Lung (tissue), 12 donors: Measurements from ENCODE around the gene ELOVL5. TPM values are rescaled to one million over a fixed set of nuclear protein-coding genes. Genes with fewer than 3 reads are reported as not detected.

ENCODE experiments used
- ATAC-seq: fragments of 200-7000 bp; cut with Tn5 transposase; one replicate; pipeline ENCODE4 v1.9.1; 2020; ENCODE audit warnings: moderate number of reproducible peaks; ENCODE audit not compliant: insufficient read depth, low FRiP score
- DNase-seq, 3 donors: peaks; one replicate each; pipeline ENCODE4 v3.0.0-alpha.2; 2013 to 2017
- H3K27ac ChIP-seq, 2 donors: one replicate each; pipeline ENCODE4 v1.5.1; 2013; ENCODE audit warnings: mild to moderate bottlenecking in 2 of 2, moderate library complexity in 2 of 2, control low read depth in 1 of 2, inconsistent platforms in 1 of 2, low read depth in 1 of 2, low read length in 1 of 2
- H3K27me3 ChIP-seq, 3 donors: one replicate each; pipeline ENCODE4 v1.5.1; 2013; ENCODE audit warnings: low read length in 2 of 3; ENCODE audit not compliant: control insufficient read depth in 3 of 3, insufficient read depth in 3 of 3
- H3K36me3 ChIP-seq, 4 donors: one replicate each; pipeline ENCODE4 v1.5.1; 2013; ENCODE audit warnings: low read length in 4 of 4, mild to moderate bottlenecking in 1 of 4, moderate library complexity in 1 of 4; ENCODE audit not compliant: control insufficient read depth in 4 of 4, insufficient read depth in 4 of 4
- H3K4me1 ChIP-seq, 5 donors: one replicate each; pipeline ENCODE4 v1.5.1; 2013; ENCODE audit warnings: low read length in 5 of 5, mild to moderate bottlenecking in 2 of 5, moderate library complexity in 1 of 5; ENCODE audit not compliant: control insufficient read depth in 5 of 5, insufficient read depth in 5 of 5
- H3K4me3 ChIP-seq: one replicate; pipeline ENCODE4 v1.5.1; 2013; ENCODE audit warnings: mild to moderate bottlenecking, control low read depth, moderate library complexity
- H3K9ac ChIP-seq, 2 donors: one replicate each; pipeline ENCODE4 v1.5.1; 2013; ENCODE audit warnings: low read length in 2 of 2, control low read depth in 1 of 2; ENCODE audit not compliant: insufficient read depth in 1 of 2
- H3K9me3 ChIP-seq, 4 donors: one replicate each; pipeline ENCODE4 v1.5.1; 2013; ENCODE audit warnings: low read length in 3 of 4, mild to moderate bottlenecking in 1 of 4, moderate library complexity in 1 of 4; ENCODE audit not compliant: control insufficient read depth in 4 of 4, insufficient read depth in 3 of 4
- WGBS, 2 donors: extraction: QIAGEN DNeasy Blood & Tissue Kit; methylation state at CpG; one replicate each; pipeline ENCODE4 v1.1.7; 2013; 5-methylcytosine and 5-hydroxymethylcytosine counted together
- polyA plus RNA-seq, 2 donors: library from polyadenylated mRNA; stranded (reverse); fragments of 200-250 nt; gene quantifications; one replicate each; pipeline ENCODE4 v1.2.1, GENCODE V29; 2013
- total RNA-seq, 2 donors: library from RNA; depleted of rRNA in 1 of 2; stranded (reverse); fragments of >200 nt in 1 of 2; gene quantifications; one replicate each; pipeline ENCODE4 v1.2.1, GENCODE V29; 2014 to 2021
- TF ChIP-seq, protein P1 (sequence below): IDR thresholded peaks from 2 replicates; pipeline ENCODE4 v1.5.1; 2012; ENCODE audit warnings: mild to moderate bottlenecking; ENCODE audit errors: control extremely low read depth, extremely low read depth
- donor health status: control.
- donor health status: control.
- donor health status: Bipolar disorder and iron deficiency.
- donor health status: healthy.
- donor health status: DM: yes; HTN: yes; CAD: no.

ELOVL5 gene
- total and polyA plus RNA-seq, 4 donors: 37.7 to 95.6 (median 89.9) TPM

DNA sequence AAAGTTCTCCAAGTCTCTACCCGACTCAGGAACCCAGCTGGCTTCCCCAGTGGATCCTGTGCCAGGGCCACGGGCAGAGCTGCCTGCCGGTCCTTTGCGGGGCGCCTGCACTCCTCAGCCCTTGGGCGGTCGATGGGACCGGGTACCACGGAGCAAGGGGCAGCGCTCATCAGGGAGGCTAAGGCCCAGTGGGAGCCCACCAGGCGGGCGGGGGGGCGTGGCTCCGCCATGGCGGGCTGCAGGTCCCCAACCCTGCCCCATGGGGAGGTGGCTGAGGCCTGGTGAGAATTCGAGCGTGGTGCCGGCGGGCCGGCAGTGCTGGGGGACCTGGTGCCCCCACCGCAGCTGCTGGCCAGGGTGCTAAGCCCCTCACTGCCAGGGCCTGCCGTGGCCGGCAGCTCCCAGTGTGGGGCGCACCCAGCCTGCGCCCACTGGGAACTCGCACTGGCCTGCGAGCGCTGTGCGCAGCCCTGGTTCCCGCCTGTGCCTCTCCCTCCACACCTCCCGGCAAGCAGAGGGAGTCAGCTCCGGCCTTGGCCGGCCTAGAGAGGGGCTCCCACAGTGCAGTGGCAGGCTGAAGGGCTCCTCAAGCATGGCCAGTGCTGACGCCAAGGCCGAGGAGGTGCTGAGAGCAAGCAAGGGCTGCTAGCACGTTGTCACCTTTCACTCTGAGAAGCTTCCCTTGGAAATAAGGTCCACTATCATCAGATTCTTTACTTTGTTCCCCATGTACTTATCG is 14.8 kb upstream of the ELOVL5 start:
- Histone ChIP-seq H3K4me3 (no peak overlapping the region), H3K27me3 (no peaks in the 10 kb centered on the region), H3K9me3 (no peaks in the 10 kb centered on the region), H3K27ac (no peak overlapping the region), H3K4me1 (peaks cover 0 to 8% (median under 1%) of the 10 kb centered on the region in 5 donors), H3K9ac (no peak overlapping the region), H3K36me3 (no peaks in the 10 kb centered on the region)
- DNase-seq (no peak), ATAC-seq (no peak)
- TF ChIP-seq, protein P1, sequence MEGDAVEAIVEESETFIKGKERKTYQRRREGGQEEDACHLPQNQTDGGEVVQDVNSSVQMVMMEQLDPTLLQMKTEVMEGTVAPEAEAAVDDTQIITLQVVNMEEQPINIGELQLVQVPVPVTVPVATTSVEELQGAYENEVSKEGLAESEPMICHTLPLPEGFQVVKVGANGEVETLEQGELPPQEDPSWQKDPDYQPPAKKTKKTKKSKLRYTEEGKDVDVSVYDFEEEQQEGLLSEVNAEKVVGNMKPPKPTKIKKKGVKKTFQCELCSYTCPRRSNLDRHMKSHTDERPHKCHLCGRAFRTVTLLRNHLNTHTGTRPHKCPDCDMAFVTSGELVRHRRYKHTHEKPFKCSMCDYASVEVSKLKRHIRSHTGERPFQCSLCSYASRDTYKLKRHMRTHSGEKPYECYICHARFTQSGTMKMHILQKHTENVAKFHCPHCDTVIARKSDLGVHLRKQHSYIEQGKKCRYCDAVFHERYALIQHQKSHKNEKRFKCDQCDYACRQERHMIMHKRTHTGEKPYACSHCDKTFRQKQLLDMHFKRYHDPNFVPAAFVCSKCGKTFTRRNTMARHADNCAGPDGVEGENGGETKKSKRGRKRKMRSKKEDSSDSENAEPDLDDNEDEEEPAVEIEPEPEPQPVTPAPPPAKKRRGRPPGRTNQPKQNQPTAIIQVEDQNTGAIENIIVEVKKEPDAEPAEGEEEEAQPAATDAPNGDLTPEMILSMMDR: no peak
- WGBS, 2 donors: 93 to 97% methylated on average over 30 to 37 of the region's 37 CpGs

DNA sequence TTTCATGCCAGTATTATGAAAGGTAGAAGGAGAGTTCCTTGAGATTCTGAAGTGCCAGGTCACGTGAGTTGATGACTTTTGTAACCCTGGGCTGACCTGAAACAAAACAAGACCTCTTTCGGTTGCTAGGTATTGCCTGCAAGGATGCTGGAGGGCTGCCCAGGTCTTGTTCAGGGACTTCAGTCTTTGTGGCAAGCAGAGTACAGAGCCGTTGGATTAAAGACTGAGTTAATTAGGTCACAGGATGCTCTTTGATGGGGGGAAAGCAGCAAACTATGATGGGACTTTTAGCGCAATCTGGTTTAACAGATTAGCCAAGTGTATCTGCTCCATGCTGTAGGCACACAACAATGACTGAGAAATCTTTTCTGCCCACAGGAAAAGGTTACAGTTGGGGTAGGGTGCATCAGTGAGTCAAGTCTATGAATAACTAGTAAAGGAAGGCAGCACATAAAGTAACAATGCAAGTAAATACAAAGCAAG is 12.8 kb upstream of the ELOVL5 start:
- Histone ChIP-seq H3K9me3 (no peaks in the 10 kb centered on the region), H3K27ac (no peak overlapping the region), H3K4me3 (no peak overlapping the region), H3K4me1 (peaks cover 0 to 13% (median 4%) of the 10 kb centered on the region in 5 donors), H3K9ac (no peak overlapping the region), H3K36me3 (no peaks in the 10 kb centered on the region), H3K27me3 (no peaks in the 10 kb centered on the region)
- TF ChIP-seq, protein P1: no peak
- DNase-seq: peak; percentile 64 to 87 (median 79)
- no peak for ATAC-seq
- whole genome bisulfite sequencing, 2 donors: 43 to 54% methylated on average over 4 of the region's 4 CpGs

DNA sequence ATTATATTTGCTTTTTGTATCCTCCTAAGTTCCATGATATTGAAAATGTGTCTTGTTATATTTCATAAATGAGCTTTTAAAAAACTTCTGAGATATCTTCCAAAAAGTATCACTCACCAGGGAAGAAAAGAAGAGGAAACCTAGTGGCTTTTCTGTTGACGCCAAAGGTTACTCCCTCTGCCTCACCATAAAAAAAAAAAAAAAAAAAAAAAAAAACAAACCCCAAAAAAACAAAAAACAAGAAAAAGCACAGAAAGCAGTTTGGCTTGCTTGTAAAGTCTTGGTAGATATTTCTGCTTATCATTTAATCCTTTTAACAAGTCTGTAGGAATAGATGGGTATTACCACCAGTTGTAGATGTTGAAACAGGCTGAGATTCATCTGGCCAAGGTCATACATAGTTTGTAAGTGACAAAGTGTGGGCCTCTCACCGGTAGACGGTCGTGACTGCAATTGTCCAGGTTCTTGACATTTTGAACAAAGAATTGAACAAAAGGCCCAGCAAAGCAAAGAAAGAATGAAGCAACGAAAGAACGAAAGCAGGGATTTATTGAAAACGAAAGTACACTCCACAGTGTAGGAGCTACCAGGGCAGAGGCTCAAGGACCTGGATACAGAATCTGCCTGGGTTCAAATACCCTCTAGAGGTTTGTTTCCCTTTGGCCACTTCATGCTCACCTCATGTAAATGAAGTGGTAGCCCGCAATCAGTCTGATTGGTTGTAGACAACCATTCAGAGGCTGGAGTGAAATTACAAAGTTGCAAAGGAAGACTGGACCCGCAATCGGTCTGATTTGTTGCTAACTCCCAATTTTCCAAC is 11.6 kb upstream of the ELOVL5 start:
- peak overlapping the region in 1 of 2 donors; percentile 61 for H3K9ac ChIP-seq
- ATAC-seq (no peak), DNase-seq (peak in 1 of 3 donors; percentile 42)
- peak overlapping the region; percentile 79 to 87 for H3K27ac ChIP-seq
- TF ChIP-seq, protein P1: no peak
- H3K27me3 ChIP-seq: no peaks in the 10 kb centered on the region
- no peak overlapping the region for H3K4me3 ChIP-seq
- H3K36me3 ChIP-seq: no peaks in the 10 kb centered on the region
- H3K4me1 ChIP-seq: peaks cover 0 to 13% (median 4%) of the 10 kb centered on the region in 5 donors
- H3K9me3 ChIP-seq: no peaks in the 10 kb centered on the region
- 55 to 71% methylated on average over 10 of the region's 10 CpGs for WGBS, 2 donors
